ENCODE data around the gene NPTN. TPM values are rescaled to one million over a fixed set of nuclear protein-coding genes. Genes with fewer than 3 reads are reported as not detected.

Gene NPTN
- total RNA-seq, 1 donor from 2014 or later = 147 TPM

DNA sequence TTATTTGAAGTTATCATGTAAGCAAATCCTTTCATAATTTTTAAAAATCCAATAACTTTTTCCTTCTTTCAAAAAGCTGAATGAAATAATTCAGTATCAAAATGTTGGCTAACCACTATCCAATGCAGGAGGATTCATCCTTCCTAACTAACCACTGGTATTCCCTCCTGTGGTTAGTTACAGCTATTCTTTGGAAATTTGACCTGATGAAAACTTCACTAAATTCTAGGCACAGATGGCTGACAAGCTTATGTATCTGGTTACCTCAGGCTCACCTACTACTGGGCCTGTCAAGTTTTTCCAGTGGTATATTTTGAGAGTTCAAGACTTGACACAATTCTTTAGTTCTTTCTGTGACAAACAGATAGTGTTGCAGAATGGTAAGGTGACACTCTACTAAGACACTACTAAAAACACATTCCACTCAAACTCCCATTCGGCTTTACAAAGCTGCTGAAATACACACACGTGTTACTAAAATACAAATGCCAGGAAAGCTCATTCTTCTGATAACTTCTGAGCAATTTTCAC lies 15.8 kb downstream of the NPTN start:
- H3K27ac ChIP-seq = no peak overlapping the region
- TF ChIP-seq, protein P1, sequence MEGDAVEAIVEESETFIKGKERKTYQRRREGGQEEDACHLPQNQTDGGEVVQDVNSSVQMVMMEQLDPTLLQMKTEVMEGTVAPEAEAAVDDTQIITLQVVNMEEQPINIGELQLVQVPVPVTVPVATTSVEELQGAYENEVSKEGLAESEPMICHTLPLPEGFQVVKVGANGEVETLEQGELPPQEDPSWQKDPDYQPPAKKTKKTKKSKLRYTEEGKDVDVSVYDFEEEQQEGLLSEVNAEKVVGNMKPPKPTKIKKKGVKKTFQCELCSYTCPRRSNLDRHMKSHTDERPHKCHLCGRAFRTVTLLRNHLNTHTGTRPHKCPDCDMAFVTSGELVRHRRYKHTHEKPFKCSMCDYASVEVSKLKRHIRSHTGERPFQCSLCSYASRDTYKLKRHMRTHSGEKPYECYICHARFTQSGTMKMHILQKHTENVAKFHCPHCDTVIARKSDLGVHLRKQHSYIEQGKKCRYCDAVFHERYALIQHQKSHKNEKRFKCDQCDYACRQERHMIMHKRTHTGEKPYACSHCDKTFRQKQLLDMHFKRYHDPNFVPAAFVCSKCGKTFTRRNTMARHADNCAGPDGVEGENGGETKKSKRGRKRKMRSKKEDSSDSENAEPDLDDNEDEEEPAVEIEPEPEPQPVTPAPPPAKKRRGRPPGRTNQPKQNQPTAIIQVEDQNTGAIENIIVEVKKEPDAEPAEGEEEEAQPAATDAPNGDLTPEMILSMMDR (IDR thresholded peaks at IDR 0.05) = no peak
- intact Hi-C loops (cut with DNase I) = no loop called here

DNA sequence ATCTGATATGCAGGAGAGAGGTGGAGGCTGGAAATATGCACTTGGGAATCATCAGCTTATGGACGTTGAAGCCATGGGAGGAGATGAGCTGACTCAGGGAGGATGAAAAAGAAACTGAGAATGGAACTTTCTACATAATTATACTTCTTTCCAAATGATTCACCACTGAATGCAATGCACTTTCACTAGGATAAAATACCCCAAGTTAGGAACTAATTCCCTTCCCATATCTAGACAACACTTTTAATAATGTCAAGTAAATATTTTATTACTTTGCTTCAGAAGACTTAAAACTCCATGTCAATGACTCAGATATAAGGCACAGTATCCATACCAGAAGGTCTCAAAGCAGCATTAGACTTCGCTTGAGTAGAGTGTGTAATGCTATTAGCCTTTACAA lies 24.2 kb downstream of the NPTN start:
- intact Hi-C loops (cut with DNase I) = no loop called here
- H3K27ac ChIP-seq = no peak overlapping the region
- peaks cover 6 to 54% of the 10 kb centered on the region in 2 donors for H3K4me1 ChIP-seq
- H3K27me3 ChIP-seq = no peaks in the 10 kb centered on the region
- TF ChIP-seq, protein P1 (IDR thresholded peaks at IDR 0.05) = no peak
- no peaks in the 10 kb centered on the region for H3K9me3 ChIP-seq
- no peaks in the 10 kb centered on the region for H3K36me3 ChIP-seq
- H3K4me3 ChIP-seq = no peak overlapping the region
- DNase-seq (ENCODE audit: low spot score in 2 of 2) = no peak

More for the DNA sequence above, 15.8 kb downstream of the NPTN start:
- Histone ChIP-seq H3K36me3 (no peaks in the 10 kb centered on the region), H3K4me1 (peaks cover 0 to 10% of the 10 kb centered on the region in 2 donors), H3K9me3 (no peaks in the 10 kb centered on the region), H3K4me3 (no peak overlapping the region), H3K27me3 (no peaks in the 10 kb centered on the region)
- DNase-seq (ENCODE audit: low spot score in 2 of 2) = no peak

DNA sequence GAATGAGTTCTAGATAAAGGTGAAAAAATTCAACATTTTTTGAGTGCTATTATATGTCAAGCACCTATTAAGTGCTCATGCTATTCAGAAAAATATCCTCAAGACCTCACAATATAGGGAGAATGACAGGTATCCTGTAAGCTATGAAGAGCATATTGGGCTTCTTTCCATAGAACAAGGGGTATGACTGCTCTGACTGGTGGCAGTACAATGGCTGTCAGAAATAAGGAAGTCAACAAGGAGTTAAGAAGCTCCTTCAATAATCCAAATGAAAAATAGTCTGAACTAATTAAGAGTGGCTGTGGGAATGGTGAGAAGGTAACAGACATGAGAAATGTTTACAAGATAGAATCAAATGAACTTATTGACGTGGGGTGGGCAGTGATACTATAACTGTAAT lies 24.7 kb downstream of the NPTN start:
- Histone ChIP-seq H3K36me3 (no peaks in the 10 kb centered on the region), H3K4me3 (no peak overlapping the region), H3K27me3 (no peaks in the 10 kb centered on the region), H3K9me3 (no peaks in the 10 kb centered on the region), H3K27ac (no peak overlapping the region), H3K4me1 (peaks cover 6 to 59% of the 10 kb centered on the region in 2 donors)
- TF ChIP-seq, protein P1 (IDR thresholded peaks at IDR 0.05) = no peak
- intact Hi-C loops (cut with DNase I) = no loop called here
- no peak for DNase-seq (ENCODE audit: low spot score in 2 of 2)

DNA sequence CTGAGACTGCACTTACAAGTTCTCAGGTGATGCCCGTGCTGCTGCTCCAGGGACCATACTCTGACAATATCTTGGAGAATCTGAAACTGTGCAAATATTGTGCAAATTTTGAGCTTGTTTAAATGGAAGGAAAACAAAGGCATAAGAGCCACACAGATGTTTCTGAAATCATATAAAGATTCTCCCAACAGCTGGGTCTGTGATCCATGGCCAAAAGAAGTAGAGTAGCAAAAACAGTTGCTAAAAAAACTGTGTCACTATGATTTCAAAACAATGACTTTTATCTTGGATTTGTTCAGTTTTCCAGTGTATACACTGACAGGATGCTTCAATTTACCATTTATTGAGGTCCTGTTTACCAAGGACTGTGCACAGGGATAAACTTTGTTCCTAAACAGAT lies 25.3 kb downstream of the NPTN start:
- Histone ChIP-seq H3K9me3 (no peaks in the 10 kb centered on the region), H3K4me1 (peaks cover 6 to 65% of the 10 kb centered on the region in 2 donors), H3K4me3 (no peak overlapping the region), H3K27me3 (no peaks in the 10 kb centered on the region), H3K27ac (no peak overlapping the region), H3K36me3 (no peaks in the 10 kb centered on the region)
- intact Hi-C loops (cut with DNase I) = no loop called here
- no peak for DNase-seq (ENCODE audit: low spot score in 2 of 2)
- TF ChIP-seq, protein P1 (IDR thresholded peaks at IDR 0.05) = no peak

DNA sequence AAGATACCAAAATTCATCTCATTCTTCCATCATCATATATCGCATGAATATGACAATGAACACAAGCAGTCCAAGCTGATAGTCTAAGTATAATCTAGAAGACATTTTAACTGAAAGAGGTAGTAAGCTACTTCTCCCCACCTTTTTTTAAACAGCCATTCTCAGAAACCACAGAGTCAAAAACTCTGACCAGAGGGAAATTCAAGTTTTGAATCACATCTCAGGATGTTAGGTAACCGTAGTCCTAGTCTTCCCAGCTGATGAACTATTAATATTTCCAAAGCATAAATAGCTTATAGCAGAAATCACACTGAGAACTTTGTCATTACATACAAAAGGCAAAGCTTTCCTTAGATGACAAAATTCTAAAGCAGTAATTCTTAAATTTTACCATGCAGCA lies 25.8 kb downstream of the NPTN start:
- TF ChIP-seq, protein P1 (IDR thresholded peaks at IDR 0.05) = no peak

More for the DNA sequence above, 25.8 kb downstream of the NPTN start:
- Histone ChIP-seq H3K27ac (no peak overlapping the region), H3K36me3 (no peaks in the 10 kb centered on the region), H3K4me3 (no peak overlapping the region), H3K27me3 (no peaks in the 10 kb centered on the region), H3K9me3 (no peaks in the 10 kb centered on the region), H3K4me1 (peaks cover 6 to 70% of the 10 kb centered on the region in 2 donors)
- intact Hi-C loops (cut with DNase I) = no loop called here
- DNase-seq (ENCODE audit: low spot score in 2 of 2) = no peak
